Measurements from ENCODE around the gene TIMP1.

The TIMP1 gene

DNA sequence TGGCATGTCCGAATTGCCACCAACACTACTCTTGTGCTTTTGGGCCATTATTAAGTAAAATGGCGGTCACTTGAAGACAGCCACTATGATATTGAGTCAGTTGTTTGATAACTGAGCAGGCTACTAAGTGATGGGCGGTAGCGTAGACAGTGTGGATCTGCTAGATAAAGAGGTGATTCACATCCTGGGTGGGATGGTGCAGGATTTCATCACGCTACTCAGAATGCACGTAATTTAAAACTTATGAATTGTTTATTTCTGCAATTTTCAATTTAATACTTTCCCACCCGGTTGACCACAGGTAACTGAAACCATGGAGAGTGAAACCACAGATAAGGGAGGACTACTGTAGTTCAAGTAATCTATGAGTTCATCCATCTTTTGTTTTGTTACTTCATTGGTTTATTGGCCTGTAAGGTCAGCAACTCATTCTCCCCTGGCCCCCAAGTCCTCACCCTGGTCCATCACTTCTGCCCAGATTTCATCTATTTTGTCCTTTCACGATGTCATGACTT is 18.4 kb upstream of the TIMP1 start:
- no peaks in the 10 kb centered on the region for H3K27me3 ChIP-seq (ENCODE audit: control insufficient read depth, insufficient read depth, low read length)
- H3K9me3 ChIP-seq (ENCODE audit: control insufficient read depth, low read length): no peaks in the 10 kb centered on the region
- H3K4me3 ChIP-seq (ENCODE audit: low read length): no peak overlapping the region
- H3K9ac ChIP-seq (ENCODE audit: low read length): no peak overlapping the region
- peaks cover 12% of the 10 kb centered on the region for H3K4me1 ChIP-seq (ENCODE audit: control insufficient read depth, insufficient read depth, low read length)
- no peaks in the 10 kb centered on the region for H3K36me3 ChIP-seq (ENCODE audit: control insufficient read depth, insufficient read depth, low read length)

DNA sequence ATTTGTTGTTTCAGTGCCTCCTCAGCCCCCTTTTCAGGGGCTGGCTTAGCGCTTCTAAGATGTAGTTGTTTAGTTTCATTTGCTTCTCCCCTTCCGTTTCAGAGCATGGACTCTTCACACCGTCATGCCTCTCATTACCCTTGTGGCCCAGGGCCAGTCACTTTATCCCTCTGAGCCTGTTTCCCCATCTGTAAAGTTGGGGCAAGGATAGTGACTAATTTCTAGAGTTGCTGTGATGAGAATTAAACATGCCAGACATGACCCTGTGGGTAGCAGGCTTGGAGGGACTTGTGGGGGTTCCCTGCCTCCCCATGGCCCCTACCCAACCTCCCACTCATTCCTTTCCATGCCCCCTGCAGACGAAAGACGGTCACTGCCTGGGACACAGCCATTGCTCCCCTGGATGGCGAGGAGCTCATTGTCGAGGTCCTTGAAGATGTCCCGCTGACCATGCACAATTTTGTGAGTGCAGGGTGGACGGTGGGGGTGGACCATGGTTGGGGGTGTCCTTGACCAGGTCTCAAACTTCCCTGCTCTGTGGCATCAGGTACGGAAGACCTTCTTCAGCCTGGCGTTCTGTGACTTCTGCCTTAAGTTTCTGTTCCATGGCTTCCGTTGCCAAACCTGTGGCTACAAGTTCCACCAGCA is 17.7 kb upstream of the TIMP1 start:
- Histone ChIP-seq H3K36me3 (ENCODE audit: control insufficient read depth, insufficient read depth, low read length) (no peaks in the 10 kb centered on the region), H3K9me3 (ENCODE audit: control insufficient read depth, low read length) (no peaks in the 10 kb centered on the region), H3K4me3 (ENCODE audit: low read length) (no peak overlapping the region), H3K9ac (ENCODE audit: low read length) (no peak overlapping the region), H3K4me1 (ENCODE audit: control insufficient read depth, insufficient read depth, low read length) (peaks cover 12% of the 10 kb centered on the region), H3K27me3 (ENCODE audit: control insufficient read depth, insufficient read depth, low read length) (no peaks in the 10 kb centered on the region)

DNA sequence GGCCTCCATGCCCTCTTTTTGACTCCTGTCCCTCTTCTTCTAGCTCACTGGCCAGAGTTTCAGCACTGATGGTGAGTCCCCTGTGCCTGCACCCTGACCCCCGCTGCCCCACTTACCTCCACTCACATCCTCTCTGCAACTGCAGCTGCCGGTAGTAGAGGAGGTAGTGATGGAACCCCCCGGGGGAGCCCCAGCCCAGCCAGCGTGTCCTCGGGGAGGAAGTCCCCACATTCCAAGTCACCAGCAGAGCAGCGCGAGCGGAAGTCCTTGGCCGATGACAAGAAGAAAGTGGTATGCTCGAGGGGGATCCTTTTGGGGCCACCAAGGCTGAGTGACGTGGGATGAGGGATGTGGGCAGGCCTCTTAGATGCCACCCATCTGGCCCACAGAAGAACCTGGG is 15.4 kb upstream of the TIMP1 start:
- H3K4me1 ChIP-seq (ENCODE audit: control insufficient read depth, insufficient read depth, low read length): peaks cover 12% of the 10 kb centered on the region
- H3K9ac ChIP-seq (ENCODE audit: low read length): no peak overlapping the region
- no peaks in the 10 kb centered on the region for H3K27me3 ChIP-seq (ENCODE audit: control insufficient read depth, insufficient read depth, low read length)
- H3K9me3 ChIP-seq (ENCODE audit: control insufficient read depth, low read length): no peaks in the 10 kb centered on the region
- H3K4me3 ChIP-seq (ENCODE audit: low read length): no peak overlapping the region
- H3K36me3 ChIP-seq (ENCODE audit: control insufficient read depth, insufficient read depth, low read length): no peaks in the 10 kb centered on the region

DNA sequence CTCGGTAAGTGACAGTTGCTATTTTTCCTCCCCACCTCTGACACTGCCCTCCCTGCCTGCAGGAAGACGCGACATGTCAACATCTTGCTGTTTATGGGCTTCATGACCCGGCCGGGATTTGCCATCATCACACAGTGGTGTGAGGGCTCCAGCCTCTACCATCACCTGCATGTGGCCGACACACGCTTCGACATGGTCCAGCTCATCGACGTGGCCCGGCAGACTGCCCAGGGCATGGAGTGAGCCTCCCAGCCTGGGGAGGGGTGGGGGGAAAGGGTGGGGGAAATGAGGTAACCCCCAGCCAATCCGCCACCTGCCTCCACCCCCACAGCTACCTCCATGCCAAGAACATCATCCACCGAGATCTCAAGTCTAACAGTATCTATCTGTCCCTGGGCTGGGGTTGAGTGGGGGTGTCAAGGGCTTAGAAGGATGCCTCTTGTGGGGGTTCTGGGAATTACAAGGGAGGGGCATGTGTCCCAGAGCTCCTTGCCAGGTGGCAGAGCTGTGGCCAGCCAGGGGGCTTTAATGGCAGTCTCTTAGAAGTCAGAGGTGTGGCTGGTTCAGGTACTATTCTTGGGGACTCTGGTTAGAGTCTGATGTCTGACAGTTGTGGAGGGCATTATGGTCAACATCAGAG is 13.5 kb upstream of the TIMP1 start:
- peaks cover 8% of the 10 kb centered on the region for H3K4me1 ChIP-seq (ENCODE audit: control insufficient read depth, insufficient read depth, low read length)

DNA sequence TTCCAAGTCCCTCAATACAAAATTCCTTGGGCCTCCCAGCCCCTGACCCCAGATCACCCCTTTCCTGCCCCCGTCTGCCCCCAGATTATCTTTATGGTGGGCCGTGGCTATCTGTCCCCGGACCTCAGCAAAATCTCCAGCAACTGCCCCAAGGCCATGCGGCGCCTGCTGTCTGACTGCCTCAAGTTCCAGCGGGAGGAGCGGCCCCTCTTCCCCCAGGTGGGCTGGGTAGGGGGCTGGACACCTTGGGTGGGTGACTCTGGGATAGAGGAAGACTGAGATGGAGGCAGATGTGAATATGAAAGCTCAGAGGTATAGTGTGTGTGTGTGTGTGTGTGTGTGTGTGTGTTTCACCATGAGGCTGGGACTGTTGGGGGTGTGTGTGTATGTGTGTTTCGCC is 11.4 kb upstream of the TIMP1 start:
- H3K27me3 ChIP-seq (ENCODE audit: control insufficient read depth, insufficient read depth, low read length): no peaks in the 10 kb centered on the region
- H3K36me3 ChIP-seq (ENCODE audit: control insufficient read depth, insufficient read depth, low read length): no peaks in the 10 kb centered on the region
- no peak overlapping the region for H3K4me3 ChIP-seq (ENCODE audit: low read length)
- H3K9ac ChIP-seq (ENCODE audit: low read length): no peak overlapping the region
- no peaks in the 10 kb centered on the region for H3K9me3 ChIP-seq (ENCODE audit: control insufficient read depth, low read length)
- H3K4me1 ChIP-seq (ENCODE audit: control insufficient read depth, insufficient read depth, low read length): peaks cover 16% of the 10 kb centered on the region

More for the DNA sequence above, 13.5 kb upstream of the TIMP1 start:
- H3K4me3 ChIP-seq (ENCODE audit: low read length): no peak overlapping the region
- no peaks in the 10 kb centered on the region for H3K36me3 ChIP-seq (ENCODE audit: control insufficient read depth, insufficient read depth, low read length)
- no peak overlapping the region for H3K9ac ChIP-seq (ENCODE audit: low read length)
- no peaks in the 10 kb centered on the region for H3K27me3 ChIP-seq (ENCODE audit: control insufficient read depth, insufficient read depth, low read length)
- H3K9me3 ChIP-seq (ENCODE audit: control insufficient read depth, low read length): no peaks in the 10 kb centered on the region

DNA sequence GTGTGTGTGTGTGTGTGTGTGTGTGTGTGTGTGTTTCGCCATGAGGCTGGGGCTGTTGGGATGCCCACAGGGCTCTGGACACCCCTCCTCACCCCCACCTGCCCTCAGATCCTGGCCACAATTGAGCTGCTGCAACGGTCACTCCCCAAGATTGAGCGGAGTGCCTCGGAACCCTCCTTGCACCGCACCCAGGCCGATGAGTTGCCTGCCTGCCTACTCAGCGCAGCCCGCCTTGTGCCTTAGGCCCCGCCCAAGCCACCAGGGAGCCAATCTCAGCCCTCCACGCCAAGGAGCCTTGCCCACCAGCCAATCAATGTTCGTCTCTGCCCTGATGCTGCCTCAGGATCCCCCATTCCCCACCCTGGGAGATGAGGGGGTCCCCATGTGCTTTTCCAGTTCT is 11.0 kb upstream of the TIMP1 start:
- no peaks in the 10 kb centered on the region for H3K9me3 ChIP-seq (ENCODE audit: control insufficient read depth, low read length)
- no peaks in the 10 kb centered on the region for H3K27me3 ChIP-seq (ENCODE audit: control insufficient read depth, insufficient read depth, low read length)
- H3K4me1 ChIP-seq (ENCODE audit: control insufficient read depth, insufficient read depth, low read length): peaks cover 16% of the 10 kb centered on the region
- no peaks in the 10 kb centered on the region for H3K36me3 ChIP-seq (ENCODE audit: control insufficient read depth, insufficient read depth, low read length)
- H3K4me3 ChIP-seq (ENCODE audit: low read length): no peak overlapping the region
- no peak overlapping the region for H3K9ac ChIP-seq (ENCODE audit: low read length)

DNA sequence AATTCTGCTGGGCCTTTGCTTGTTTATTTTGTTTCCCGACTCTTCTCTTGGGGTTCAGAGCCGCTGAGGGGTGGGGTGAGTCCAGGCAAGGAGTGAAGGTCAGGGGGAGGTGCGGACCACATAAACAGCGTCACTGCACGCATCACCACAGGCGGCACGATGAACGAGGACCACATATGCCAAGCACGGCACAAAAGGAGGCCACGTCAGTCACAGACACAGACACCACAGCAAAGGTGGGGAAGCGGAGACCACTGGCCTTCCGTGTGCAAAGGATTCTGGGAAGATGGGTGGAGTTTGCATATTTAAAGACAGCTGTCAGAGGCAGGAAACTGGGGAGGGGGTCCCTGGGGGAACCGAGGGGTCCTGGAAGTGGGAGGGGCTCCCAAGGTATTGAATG is 10.3 kb upstream of the TIMP1 start:
- H3K4me1 ChIP-seq (ENCODE audit: control insufficient read depth, insufficient read depth, low read length): peaks cover 16% of the 10 kb centered on the region
- H3K9ac ChIP-seq (ENCODE audit: low read length): no peak overlapping the region
- H3K36me3 ChIP-seq (ENCODE audit: control insufficient read depth, insufficient read depth, low read length): no peaks in the 10 kb centered on the region
- no peak overlapping the region for H3K4me3 ChIP-seq (ENCODE audit: low read length)
- H3K27me3 ChIP-seq (ENCODE audit: control insufficient read depth, insufficient read depth, low read length): no peaks in the 10 kb centered on the region
- no peaks in the 10 kb centered on the region for H3K9me3 ChIP-seq (ENCODE audit: control insufficient read depth, low read length)

DNA sequence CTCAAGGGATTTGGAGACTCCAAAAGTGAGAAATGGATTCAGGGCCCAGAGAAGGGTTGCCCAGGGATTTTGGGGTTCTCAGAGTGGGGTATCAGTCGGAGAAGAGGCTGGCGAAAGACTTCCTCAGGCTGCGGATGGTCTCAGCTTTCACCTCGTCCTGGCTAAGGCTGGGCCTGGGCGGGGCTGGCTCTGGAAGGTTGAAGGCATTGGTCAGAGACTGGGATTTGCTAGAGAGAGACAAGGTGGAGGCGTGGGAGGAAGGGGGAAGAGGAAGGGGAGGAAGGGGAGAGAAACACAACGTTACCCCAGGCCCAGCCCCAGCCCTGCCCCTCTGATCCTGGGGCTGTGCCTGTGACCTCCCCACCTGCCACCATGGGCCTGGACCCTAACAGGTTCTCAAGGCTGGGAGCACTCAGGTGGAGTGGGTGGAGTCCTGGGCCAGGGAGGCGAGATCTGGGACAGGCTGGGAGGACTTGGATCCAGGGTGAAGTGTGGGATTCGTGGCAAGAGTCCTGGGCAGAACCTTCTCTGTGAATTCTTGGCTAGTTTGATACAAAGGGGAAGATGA is 9.4 kb upstream of the TIMP1 start:
- Histone ChIP-seq H3K4me1 (ENCODE audit: control insufficient read depth, insufficient read depth, low read length) (peaks cover 16% of the 10 kb centered on the region), H3K4me3 (ENCODE audit: low read length) (no peak overlapping the region), H3K27me3 (ENCODE audit: control insufficient read depth, insufficient read depth, low read length) (no peaks in the 10 kb centered on the region), H3K36me3 (ENCODE audit: control insufficient read depth, insufficient read depth, low read length) (no peaks in the 10 kb centered on the region), H3K9me3 (ENCODE audit: control insufficient read depth, low read length) (no peaks in the 10 kb centered on the region), H3K9ac (ENCODE audit: low read length) (no peak overlapping the region)

DNA sequence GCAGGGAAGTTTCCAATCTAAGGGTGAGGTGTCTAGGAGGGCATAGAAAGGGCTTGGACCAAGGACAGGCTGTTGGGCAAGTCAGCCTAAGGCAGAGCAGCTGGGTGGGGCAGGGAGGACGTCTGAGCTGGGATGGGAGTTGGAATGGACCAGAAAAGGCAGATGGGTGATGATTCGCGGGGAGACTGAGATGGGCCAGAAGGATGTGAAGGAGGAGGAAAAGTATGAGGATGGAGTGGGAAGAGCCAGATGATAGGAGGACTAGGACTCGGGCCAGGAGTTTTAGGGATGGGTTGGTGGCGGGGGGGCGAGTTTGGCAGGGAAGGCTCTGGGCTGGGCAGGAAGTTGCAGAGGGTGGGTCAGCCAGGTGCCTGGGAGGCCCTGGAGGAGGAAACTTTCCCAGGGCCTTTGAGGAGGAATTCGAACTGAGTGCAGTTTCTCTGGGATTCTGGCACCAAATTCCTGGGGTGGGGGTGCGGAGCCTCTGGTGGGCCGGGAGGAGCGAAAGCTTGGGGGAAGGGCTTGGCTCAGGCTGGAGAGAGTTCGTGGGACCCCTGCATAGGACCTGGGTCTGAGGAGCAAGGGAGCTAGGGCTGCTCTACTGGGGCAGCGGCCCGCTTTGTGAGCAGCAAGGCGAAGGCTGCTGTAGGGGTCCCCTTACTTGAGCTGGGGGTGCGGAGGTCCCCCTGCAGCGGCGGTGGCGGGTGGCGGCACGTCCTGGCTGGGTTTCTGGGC is 8.7 kb upstream of the TIMP1 start:
- no peaks in the 10 kb centered on the region for H3K9me3 ChIP-seq (ENCODE audit: control insufficient read depth, low read length)
- H3K4me3 ChIP-seq (ENCODE audit: low read length): no peak overlapping the region
- no peaks in the 10 kb centered on the region for H3K36me3 ChIP-seq (ENCODE audit: control insufficient read depth, insufficient read depth, low read length)
- no peaks in the 10 kb centered on the region for H3K27me3 ChIP-seq (ENCODE audit: control insufficient read depth, insufficient read depth, low read length)
- peaks cover 16% of the 10 kb centered on the region for H3K4me1 ChIP-seq (ENCODE audit: control insufficient read depth, insufficient read depth, low read length)
- peak overlapping the region; percentile 34 for H3K9ac ChIP-seq (ENCODE audit: low read length)

DNA sequence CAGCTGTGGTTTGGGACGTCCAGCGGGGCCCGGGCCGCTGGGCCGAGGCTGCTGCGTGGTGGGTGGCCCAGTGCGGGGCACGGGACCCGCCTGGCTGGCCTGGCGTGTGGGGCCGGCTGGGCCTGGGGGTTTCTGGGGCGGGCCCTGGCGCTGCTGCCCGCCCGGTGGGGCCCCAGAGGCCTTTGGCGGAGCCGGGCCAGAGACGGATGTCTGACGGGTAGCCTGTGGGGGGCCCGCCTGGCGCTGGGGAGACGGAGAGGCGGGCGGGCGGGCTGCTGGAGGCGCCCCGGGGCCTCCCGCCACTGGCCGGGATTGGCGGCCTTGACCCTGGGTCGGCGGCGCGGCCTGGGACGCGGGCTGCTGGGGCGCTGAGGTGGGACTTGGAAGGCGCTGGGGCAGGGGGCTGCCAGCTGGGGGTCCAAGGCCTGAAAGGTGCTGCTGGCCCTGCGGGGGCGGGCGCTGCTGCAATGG is 8.1 kb upstream of the TIMP1 start:
- peaks cover 16% of the 10 kb centered on the region for H3K4me1 ChIP-seq (ENCODE audit: control insufficient read depth, insufficient read depth, low read length)
- H3K36me3 ChIP-seq (ENCODE audit: control insufficient read depth, insufficient read depth, low read length): no peaks in the 10 kb centered on the region
- no peaks in the 10 kb centered on the region for H3K9me3 ChIP-seq (ENCODE audit: control insufficient read depth, low read length)
- peak overlapping the region; percentile 34 for H3K9ac ChIP-seq (ENCODE audit: low read length)
- H3K4me3 ChIP-seq (ENCODE audit: low read length): no peak overlapping the region
- H3K27me3 ChIP-seq (ENCODE audit: control insufficient read depth, insufficient read depth, low read length): no peaks in the 10 kb centered on the region

DNA sequence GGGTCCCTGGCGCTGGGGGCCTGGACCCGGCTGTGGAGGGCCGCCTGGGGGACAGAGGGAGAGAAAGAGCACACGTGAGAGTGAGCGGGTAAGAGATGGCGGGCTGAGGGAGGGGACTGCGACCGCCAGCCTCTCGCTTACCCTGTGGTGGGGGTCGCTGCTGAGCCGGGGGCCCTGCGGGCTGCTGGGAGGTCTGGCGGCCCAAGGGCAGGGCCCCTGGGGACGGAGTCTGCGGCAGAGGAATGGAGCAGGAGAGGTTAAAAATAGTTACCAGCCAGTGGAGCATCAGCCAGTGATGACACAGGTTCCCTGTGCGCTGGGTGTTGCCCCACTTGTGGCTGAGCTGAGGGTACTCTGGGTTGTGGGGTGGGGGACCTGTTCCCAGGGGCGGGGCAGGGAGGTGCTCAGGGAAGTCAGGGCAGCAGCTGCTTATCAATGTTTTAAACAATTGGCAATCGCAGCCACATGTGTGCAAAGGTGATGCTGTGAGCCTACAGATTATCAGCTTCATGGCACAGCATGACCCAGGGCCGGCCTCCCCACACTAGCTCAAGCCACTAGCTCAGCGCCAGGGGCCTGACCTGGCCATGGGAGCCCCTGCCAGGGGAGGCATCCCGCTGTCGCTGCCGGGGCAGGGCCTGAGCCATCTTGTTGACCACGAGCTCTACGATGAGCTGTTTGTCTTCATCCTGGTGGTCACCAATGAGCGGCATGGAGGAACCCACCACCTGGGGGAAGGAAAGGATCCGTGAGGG is 7.5 kb upstream of the TIMP1 start:
- H3K9me3 ChIP-seq (ENCODE audit: control insufficient read depth, low read length): no peaks in the 10 kb centered on the region
- no peaks in the 10 kb centered on the region for H3K36me3 ChIP-seq (ENCODE audit: control insufficient read depth, insufficient read depth, low read length)
- no peak overlapping the region for H3K4me3 ChIP-seq (ENCODE audit: low read length)
- no peaks in the 10 kb centered on the region for H3K27me3 ChIP-seq (ENCODE audit: control insufficient read depth, insufficient read depth, low read length)
- peaks cover 16% of the 10 kb centered on the region for H3K4me1 ChIP-seq (ENCODE audit: control insufficient read depth, insufficient read depth, low read length)
- peak overlapping the region; percentile 34 for H3K9ac ChIP-seq (ENCODE audit: low read length)

All from mucosa of stomach (tissue), 1 donor.